Endothelial cell of umbilical vein (primary cell): ENCODE measurements around the gene GNAT1. TPM values are rescaled to one million over a fixed set of nuclear protein-coding genes. Genes with fewer than 3 reads are reported as not detected.

Experiments used
- BruUV-seq: library from RNA; stranded (reverse); fragments of 400-500 nt; replicated peaks from 2 replicates; lab custom pipeline; 2021; lab: Mats Ljungman, UMichigan
- CTCF ChIA-PET: fragments of 300-600, 350-600 bp; sonication (Branson Sonifier 250); formaldehyde crosslinking; loops from one replicate; lab custom pipeline; 2021; ENCODE audit warnings: antibody characterized with exemption, inconsistent platforms; lab: Charles Lee
- POLR2A ChIA-PET: fragments of 300-600, 350-600 bp; sonication (Branson Sonifier 250); formaldehyde crosslinking; loops from one replicate; lab custom pipeline; 2021; ENCODE audit warnings: antibody characterized with exemption, inconsistent platforms; lab: Charles Lee
- DNase-seq: peaks from one replicate; pipeline ENCODE4 v3.0.0-alpha.2; 2011; ENCODE audit warnings: low read depth, low spot score
- FAIRE-seq: peaks from 2 replicates; lab custom pipeline; 2011; peaks lifted over from hg19 to GRCh38; lab: Jason Lieb, UNC
- H2AFZ ChIP-seq: 2 replicates; pipeline ENCODE4 v1.6.0; 2012; ENCODE audit warnings: low read depth, low read length, control low read depth, inconsistent platforms
- H3K27ac ChIP-seq: 2 replicates; pipeline ENCODE4 v1.5.1; 2011; ENCODE audit warnings: low read depth, mild to moderate bottlenecking, control low read depth, low read length, moderate library complexity; ENCODE audit not compliant: insufficient read depth
- H3K27me3 ChIP-seq, 2 experiments: 2 replicates each; pipeline versions ENCODE4 v1.6.0 to v1.6.1; 2011; ENCODE audit warnings: low read length in 2 of 2, mixed read lengths in 1 of 2; ENCODE audit not compliant: control insufficient read depth in 2 of 2, insufficient read depth in 2 of 2
- H3K36me3 ChIP-seq, 2 experiments: 2 replicates in 1 of 2; 3 replicates in 1 of 2; pipeline ENCODE4 v1.5.1; 2011; ENCODE audit warnings: low read length in 2 of 2, mild to moderate bottlenecking in 1 of 2, moderate library complexity in 1 of 2; ENCODE audit not compliant: control insufficient read depth in 2 of 2, insufficient read depth in 2 of 2; ENCODE audit errors: extremely low read depth in 1 of 2
- H3K4me1 ChIP-seq: 3 replicates; pipeline ENCODE4 v1.5.1; 2011; ENCODE audit warnings: mild to moderate bottlenecking, low read length; ENCODE audit not compliant: control insufficient read depth, insufficient read depth; ENCODE audit errors: extremely low read depth
- H3K4me2 ChIP-seq: 2 replicates; pipeline ENCODE4 v1.6.1; 2011; ENCODE audit warnings: low read length, control low read depth, mixed read lengths; ENCODE audit not compliant: insufficient read depth
- H3K4me3 ChIP-seq, 3 experiments: fragments of 200-600 bp in 1 of 3; sonication (generic), shearing (Covaris generic) in 1 of 3; replicated peaks in 1 of 3; 2 replicates each; pipeline ENCODE4 v1.5.1; 2011 to 2016; ENCODE audit warnings: control low read depth in 3 of 3, low read length in 3 of 3, mild to moderate bottlenecking in 2 of 3, inconsistent platforms in 1 of 3, low read depth in 1 of 3, moderate library complexity in 1 of 3; ENCODE audit not compliant: insufficient read depth in 1 of 3
- H3K79me2 ChIP-seq: 2 replicates; pipeline ENCODE4 v1.6.0; 2012; ENCODE audit warnings: low read length, inconsistent platforms; ENCODE audit not compliant: control insufficient read depth, insufficient read depth
- H3K9ac ChIP-seq: replicated peaks from 2 replicates; pipeline ENCODE3; 2011; ENCODE audit warnings: low read length, control low read depth; ENCODE audit not compliant: insufficient read depth; ENCODE audit errors: extremely low read depth
- H3K9me1 ChIP-seq: replicated peaks from 3 replicates; pipeline ENCODE4 v1.6.0; 2011; ENCODE audit warnings: mild to moderate bottlenecking, low read length; ENCODE audit not compliant: control insufficient read depth, insufficient read depth; ENCODE audit errors: extremely low read depth
- H3K9me3 ChIP-seq: replicated peaks from 2 replicates; pipeline ENCODE4 v1.5.1; 2012; ENCODE audit warnings: low read length, inconsistent platforms; ENCODE audit not compliant: control insufficient read depth, insufficient read depth
- H4K20me1 ChIP-seq: replicated peaks from 2 replicates; pipeline ENCODE3; 2011; ENCODE audit warnings: mild to moderate bottlenecking, low read length; ENCODE audit not compliant: control insufficient read depth, insufficient read depth; ENCODE audit errors: extremely low read depth
- EZH2 ChIP-seq: IDR thresholded peaks from 2 replicates; pipeline ENCODE4 v1.6.1; 2012; ENCODE audit warnings: borderline replicate concordance, low read depth, mild to moderate bottlenecking, moderate library complexity, low read length, inconsistent platforms; ENCODE audit not compliant: severe bottlenecking
- FOS ChIP-seq: IDR thresholded peaks from 2 replicates; pipeline ENCODE4 v1.6.1; 2011; ENCODE audit warnings: mild to moderate bottlenecking, low read length, moderate library complexity, borderline replicate concordance; ENCODE audit not compliant: insufficient read depth
- GATA2 ChIP-seq: IDR thresholded peaks from 2 replicates; pipeline ENCODE4 v1.7.0; 2011; ENCODE audit warnings: low read depth, mild to moderate bottlenecking, moderate library complexity, mixed read lengths, low read length; ENCODE audit not compliant: insufficient read length, insufficient read depth
- JUN ChIP-seq: IDR thresholded peaks from 2 replicates; pipeline ENCODE4 v1.6.1; 2011; ENCODE audit warnings: borderline replicate concordance, low read depth; ENCODE audit not compliant: insufficient read length, insufficient read depth
- MYC ChIP-seq: IDR thresholded peaks from one replicate; pipeline ENCODE4 v1.6.1; 2011; ENCODE audit warnings: mild to moderate bottlenecking, low read depth, low read length
- POLR2A ChIP-seq: IDR thresholded peaks from 2 replicates; pipeline ENCODE4 v1.6.1; 2012; ENCODE audit warnings: low read depth, mild to moderate bottlenecking, control low read depth, low read length
- POLR2AphosphoS5 ChIP-seq: IDR thresholded peaks from 2 replicates; pipeline ENCODE4 v1.6.1; 2012; ENCODE audit warnings: low read depth, mild to moderate bottlenecking, control low read depth, low read length, moderate library complexity; ENCODE audit not compliant: insufficient read depth
- dilution Hi-C: fragments of 300-500 bp; cut with MboI; formaldehyde crosslinking; loops from one replicate; pipeline ENCODE4 v1.15.0; 2019; ENCODE audit warnings: low sequenced_read_pairs; ENCODE audit not compliant: extremely low pct_ligation_motif_present
- intact Hi-C: fragments of 100-400 bp; cut with micrococcal nuclease; formaldehyde crosslinking; loops from one replicate; pipeline ENCODE4 v1.10.0; 2022
- polyA plus RNA-seq, 4 experiments: library from polyadenylated mRNA; depleted of rRNA in 3 of 4; stranded (reverse) in 3 of 4; unstranded in 1 of 4; fragments of >200 nt; gene quantifications; 2 replicates each; pipeline versions ENCODE4 v1.2.1 to v1.2.3, GENCODE V29; 2011 to 2012; ENCODE audit warnings: missing spikeins in 1 of 4
- total RNA-seq: library from RNA; stranded (reverse); gene quantifications from 2 replicates; pipeline ENCODE4 v1.2.3, GENCODE V29; 2021
- TF ChIP-seq, protein P1 (sequence below): IDR thresholded peaks from 2 replicates; pipeline ENCODE4 v1.6.1; 2011; ENCODE audit not compliant: insufficient read depth, insufficient read length
- TF ChIP-seq, protein P2 (sequence below), 2 donors: IDR thresholded peaks; 1 replicate in 1 of 2; 2 replicates in 1 of 2; pipeline ENCODE4 v1.5.1; 2011; ENCODE audit warnings: low read length in 2 of 2, mild to moderate bottlenecking in 2 of 2, moderate library complexity in 2 of 2, control low read depth in 1 of 2, inconsistent platforms in 1 of 2, low read depth in 1 of 2; ENCODE audit not compliant: insufficient read depth in 1 of 2; ENCODE audit errors: extremely low read depth in 1 of 2

Gene GNAT1
- total and polyA plus RNA-seq, 2 donors (not counting 3 experiments of a cell fraction or from before 2014, with no cell fraction given) = 0.77 TPM; not detected in 1

DNA sequence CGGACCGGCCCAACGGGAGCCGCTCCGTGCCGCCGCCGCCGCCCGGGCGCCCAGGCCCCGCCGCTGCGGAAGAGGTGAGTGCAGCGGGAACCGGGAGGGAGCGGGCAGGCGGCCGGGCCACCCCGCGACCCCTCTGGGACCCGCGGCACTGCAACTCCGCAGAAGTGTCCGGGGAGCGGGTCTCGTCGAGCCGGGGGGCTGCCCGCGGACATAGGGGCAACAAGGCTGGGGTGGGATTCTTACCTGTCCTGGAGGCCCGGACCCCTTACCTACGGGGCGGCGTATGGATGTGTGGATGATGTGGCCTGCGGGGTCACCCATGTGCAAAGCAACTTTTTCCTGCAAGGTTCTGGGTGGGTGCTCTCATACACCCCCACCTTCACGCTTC, 35.9 kb upstream of the GNAT1 start:
- peaks cover 46% of the 10 kb centered on the region for H3K79me2 ChIP-seq
- ChIA-PET POLR2A (interaction anchor here (1.2 to 1.7 kb wide), 2 partner anchors 9 to 80 kb away, joined by 3 to 10 read pairs; no protein-coding TSS in a partner anchor), CTCF (interaction anchor here (0.9 to 3.6 kb wide), 8 partner anchors 10 to 71 kb away, joined by 3 to 36 read pairs (median 4); partner anchors contain the start of gene GNAT1)
- no peaks in the 10 kb centered on the region for H3K9me1 ChIP-seq
- H3K36me3 ChIP-seq = no peaks in the 10 kb centered on the region
- peak overlapping the region; percentile 40 for H3K27ac ChIP-seq
- H3K27me3 ChIP-seq = no peaks in the 10 kb centered on the region
- dilution Hi-C loops (no loop called here), intact Hi-C loops (loop anchor here (1.0 to 5.0 kb wide), 2 partner anchors 34 to 82 kb away; partner anchors contain the start of gene GNAI2)
- H3K4me2 ChIP-seq = peak overlapping the region; percentile 78
- no peak overlapping the region for H2AFZ ChIP-seq
- H3K4me1 ChIP-seq = peaks cover 55% of the 10 kb centered on the region
- H4K20me1 ChIP-seq = no peaks in the 10 kb centered on the region
- H3K9ac ChIP-seq = peak overlapping the region; percentile 39
- FAIRE-seq (no peak), DNase-seq (no peak)
- peak overlapping the region; percentile 29 to 77 (median 77) for H3K4me3 ChIP-seq
- BruUV-seq = no TSS peak
- H3K9me3 ChIP-seq = no peaks in the 10 kb centered on the region
- TF ChIP-seq MYC (no peak), JUN (no peak), EZH2 (no peak), GATA2 (no peak), FOS (no peak), POLR2A (no peak), POLR2AphosphoS5 (no peak)
- TF ChIP-seq, protein P1, sequence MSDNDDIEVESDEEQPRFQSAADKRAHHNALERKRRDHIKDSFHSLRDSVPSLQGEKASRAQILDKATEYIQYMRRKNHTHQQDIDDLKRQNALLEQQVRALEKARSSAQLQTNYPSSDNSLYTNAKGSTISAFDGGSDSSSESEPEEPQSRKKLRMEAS = no peak
- TF ChIP-seq, protein P2, sequence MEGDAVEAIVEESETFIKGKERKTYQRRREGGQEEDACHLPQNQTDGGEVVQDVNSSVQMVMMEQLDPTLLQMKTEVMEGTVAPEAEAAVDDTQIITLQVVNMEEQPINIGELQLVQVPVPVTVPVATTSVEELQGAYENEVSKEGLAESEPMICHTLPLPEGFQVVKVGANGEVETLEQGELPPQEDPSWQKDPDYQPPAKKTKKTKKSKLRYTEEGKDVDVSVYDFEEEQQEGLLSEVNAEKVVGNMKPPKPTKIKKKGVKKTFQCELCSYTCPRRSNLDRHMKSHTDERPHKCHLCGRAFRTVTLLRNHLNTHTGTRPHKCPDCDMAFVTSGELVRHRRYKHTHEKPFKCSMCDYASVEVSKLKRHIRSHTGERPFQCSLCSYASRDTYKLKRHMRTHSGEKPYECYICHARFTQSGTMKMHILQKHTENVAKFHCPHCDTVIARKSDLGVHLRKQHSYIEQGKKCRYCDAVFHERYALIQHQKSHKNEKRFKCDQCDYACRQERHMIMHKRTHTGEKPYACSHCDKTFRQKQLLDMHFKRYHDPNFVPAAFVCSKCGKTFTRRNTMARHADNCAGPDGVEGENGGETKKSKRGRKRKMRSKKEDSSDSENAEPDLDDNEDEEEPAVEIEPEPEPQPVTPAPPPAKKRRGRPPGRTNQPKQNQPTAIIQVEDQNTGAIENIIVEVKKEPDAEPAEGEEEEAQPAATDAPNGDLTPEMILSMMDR (IDR thresholded peaks at IDR 0.05; ENCODE audit: extremely low read depth in 1 of 2, insufficient read depth in 1 of 2, low read depth in 1 of 2, low read length in 2 of 2) = no peak
